HEK293T (cell line): ENCODE results near the gene AQP5.

Experiments used
- ARNT ChIP-seq: fragments of 450-650 bp; IDR thresholded peaks from 2 replicates; pipeline ENCODE4 v1.6.1; 2017; ENCODE audit warnings: mild to moderate bottlenecking
- BHLHE40 ChIP-seq: fragments of 450-650 bp; IDR thresholded peaks from 2 replicates; pipeline ENCODE4 v1.6.1; 2016; ENCODE audit warnings: mild to moderate bottlenecking, moderate library complexity, borderline replicate concordance
- CTBP1 ChIP-seq: fragments of 450-650 bp; IDR thresholded peaks from 2 replicates; pipeline ENCODE4 v1.6.1; 2016; ENCODE audit warnings: borderline replicate concordance
- FOXA1 ChIP-seq: fragments of 450-650 bp; IDR thresholded peaks from 2 replicates; pipeline ENCODE4 v1.6.1; 2016; ENCODE audit warnings: mild to moderate bottlenecking
- FOXK2 ChIP-seq: fragments of 450-650 bp; IDR thresholded peaks from 2 replicates; pipeline ENCODE4 v1.6.1; 2016; ENCODE audit warnings: mild to moderate bottlenecking
- SP1 ChIP-seq: fragments of 450-650 bp; IDR thresholded peaks from 2 replicates; pipeline ENCODE4 v1.6.1; 2017
- SUZ12 ChIP-seq: fragments of 450-650 bp; IDR thresholded peaks from 2 replicates; pipeline ENCODE4 v1.6.1; 2016; ENCODE audit warnings: mild to moderate bottlenecking
- TF ChIP-seq, protein P1 (sequence below): fragments of 450-650 bp; IDR thresholded peaks from 2 replicates; pipeline ENCODE4 v1.6.1; 2016

DNA sequence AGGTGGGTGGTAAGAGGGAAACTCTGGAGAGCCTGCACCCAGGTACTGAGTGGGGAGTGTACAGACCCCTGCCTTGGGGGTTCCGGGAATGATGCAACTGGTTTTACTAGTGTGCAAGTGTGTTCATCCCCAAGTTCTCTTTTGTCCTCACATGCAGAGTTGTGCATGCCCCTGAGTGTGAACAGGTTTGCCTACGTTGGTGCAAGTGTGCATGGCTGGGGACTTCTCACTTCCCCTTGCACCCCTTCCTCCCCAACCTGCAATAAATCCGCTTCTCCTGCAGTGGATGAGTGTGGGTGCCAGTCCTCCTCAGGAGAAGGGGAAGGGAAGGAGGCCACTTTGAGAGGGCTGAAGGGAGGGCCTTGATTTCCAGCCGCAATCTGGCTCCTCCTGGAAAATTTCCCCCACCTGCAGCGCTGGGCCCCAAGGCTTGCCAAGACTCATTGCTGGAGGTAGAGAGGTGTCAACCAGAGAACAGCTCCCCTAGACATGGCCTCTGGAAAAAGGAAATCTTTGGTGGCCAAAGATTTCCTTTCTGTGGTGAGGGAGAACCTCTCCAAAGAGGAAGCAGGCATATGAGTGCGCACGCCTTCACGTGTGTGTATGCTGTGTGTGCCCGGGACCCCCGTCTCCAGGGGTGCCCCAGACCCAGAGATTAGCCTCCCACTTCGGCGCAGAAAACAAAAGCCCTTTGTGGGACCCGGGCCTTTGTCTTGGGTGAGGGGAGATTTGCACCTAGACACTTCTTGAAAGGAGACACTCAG is 5.6 kb upstream of the AQP5 start:
- TF ChIP-seq SUZ12 (no peak), ARNT (no peak), CTBP1 (no peak), BHLHE40 (no peak), SP1 (no peak), FOXA1 (no peak), FOXK2 (no peak)
- TF ChIP-seq, protein P1, sequence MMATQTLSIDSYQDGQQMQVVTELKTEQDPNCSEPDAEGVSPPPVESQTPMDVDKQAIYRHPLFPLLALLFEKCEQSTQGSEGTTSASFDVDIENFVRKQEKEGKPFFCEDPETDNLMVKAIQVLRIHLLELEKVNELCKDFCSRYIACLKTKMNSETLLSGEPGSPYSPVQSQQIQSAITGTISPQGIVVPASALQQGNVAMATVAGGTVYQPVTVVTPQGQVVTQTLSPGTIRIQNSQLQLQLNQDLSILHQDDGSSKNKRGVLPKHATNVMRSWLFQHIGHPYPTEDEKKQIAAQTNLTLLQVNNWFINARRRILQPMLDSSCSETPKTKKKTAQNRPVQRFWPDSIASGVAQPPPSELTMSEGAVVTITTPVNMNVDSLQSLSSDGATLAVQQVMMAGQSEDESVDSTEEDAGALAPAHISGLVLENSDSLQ = no peak
